Fibroblast of lung (primary cell): ENCODE data around the gene UPK3B. TPM values are rescaled to one million over a fixed set of nuclear protein-coding genes. Genes with fewer than 3 reads are reported as not detected.
"Not testable (repeated sequence)": the region's sequence is repeated elsewhere in the genome, so short reads cannot be mapped to it uniquely, and the experiment has no call there.

Experiments used
- DNase-seq, 2 donors: peaks; one replicate each; pipeline versions ENCODE4 v3.0.0 to v3.0.0-alpha.2; 2010; ENCODE audit warnings: low read depth in 2 of 2
- H2AFZ ChIP-seq: 2 replicates; pipeline ENCODE4 v1.5.1; 2012; ENCODE audit warnings: low read length, control low read depth, inconsistent platforms
- H3K27ac ChIP-seq: 2 replicates; pipeline ENCODE4 v1.5.1; 2011; ENCODE audit warnings: low read length, control low read depth; ENCODE audit not compliant: insufficient read depth
- H3K27me3 ChIP-seq: 2 replicates; pipeline ENCODE4 v1.5.1; 2011; ENCODE audit warnings: mild to moderate bottlenecking, low read length; ENCODE audit not compliant: control insufficient read depth, insufficient read depth
- H3K36me3 ChIP-seq: 2 replicates; pipeline ENCODE4 v1.5.1; 2011; ENCODE audit warnings: low read length; ENCODE audit not compliant: control insufficient read depth, insufficient read depth
- H3K4me1 ChIP-seq: 2 replicates; pipeline ENCODE4 v1.5.1; 2011; ENCODE audit warnings: low read length; ENCODE audit not compliant: control insufficient read depth, insufficient read depth; ENCODE audit errors: extremely low read depth
- H3K4me2 ChIP-seq: 2 replicates; pipeline ENCODE4 v1.5.1; 2011; ENCODE audit warnings: low read length, control low read depth; ENCODE audit not compliant: insufficient read depth; ENCODE audit errors: extremely low read depth
- H3K4me3 ChIP-seq, 4 experiments: fragments of 200-600 bp in 1 of 4; sonication (generic) in 1 of 4; replicated peaks in 1 of 4; 2 replicates each; pipeline ENCODE4 v1.5.1; 2011 to 2016; ENCODE audit warnings: low read length in 4 of 4, low read depth in 3 of 4, mild to moderate bottlenecking in 3 of 4, control low read depth in 2 of 4, inconsistent platforms in 1 of 4, mixed read lengths in 1 of 4; ENCODE audit not compliant: insufficient read depth in 1 of 4; ENCODE audit errors: control extremely low read depth in 1 of 4
- H3K79me2 ChIP-seq: 2 replicates; pipeline ENCODE4 v1.5.1; 2012; ENCODE audit warnings: mild to moderate bottlenecking, low read length, inconsistent platforms; ENCODE audit not compliant: control insufficient read depth, insufficient read depth
- H3K9ac ChIP-seq: 2 replicates; pipeline ENCODE4 v1.5.1; 2011; ENCODE audit warnings: mild to moderate bottlenecking, low read length, control low read depth; ENCODE audit not compliant: insufficient read depth
- H3K9me3 ChIP-seq: 2 replicates; pipeline ENCODE4 v1.5.1; 2012; ENCODE audit warnings: low read depth, low read length; ENCODE audit not compliant: control insufficient read depth, insufficient read depth
- H4K20me1 ChIP-seq: 2 replicates; pipeline ENCODE4 v1.5.1; 2011; ENCODE audit warnings: low read length; ENCODE audit not compliant: control insufficient read depth, insufficient read depth; ENCODE audit errors: extremely low read depth
- polyA plus RNA-seq, 2 donors: library from polyadenylated mRNA; depleted of rRNA in 1 of 2; stranded (reverse) in 1 of 2; unstranded in 1 of 2; fragments of >200 nt; gene quantifications; 2 replicates each; pipeline ENCODE4 v1.2.1, GENCODE V29; 2011 to 2012; ENCODE audit warnings: missing spikeins in 1 of 2
- total RNA-seq: library from RNA; depleted of rRNA; stranded (reverse); fragments of >200 nt; gene quantifications from 2 replicates; pipeline ENCODE4 v1.2.1, GENCODE V29; 2014

UPK3B gene
- total and polyA plus RNA-seq, 2 donors (not counting 1 experiment from before 2014, with no cell fraction given) = 0.50 TPM; not detected in 1

DNA sequence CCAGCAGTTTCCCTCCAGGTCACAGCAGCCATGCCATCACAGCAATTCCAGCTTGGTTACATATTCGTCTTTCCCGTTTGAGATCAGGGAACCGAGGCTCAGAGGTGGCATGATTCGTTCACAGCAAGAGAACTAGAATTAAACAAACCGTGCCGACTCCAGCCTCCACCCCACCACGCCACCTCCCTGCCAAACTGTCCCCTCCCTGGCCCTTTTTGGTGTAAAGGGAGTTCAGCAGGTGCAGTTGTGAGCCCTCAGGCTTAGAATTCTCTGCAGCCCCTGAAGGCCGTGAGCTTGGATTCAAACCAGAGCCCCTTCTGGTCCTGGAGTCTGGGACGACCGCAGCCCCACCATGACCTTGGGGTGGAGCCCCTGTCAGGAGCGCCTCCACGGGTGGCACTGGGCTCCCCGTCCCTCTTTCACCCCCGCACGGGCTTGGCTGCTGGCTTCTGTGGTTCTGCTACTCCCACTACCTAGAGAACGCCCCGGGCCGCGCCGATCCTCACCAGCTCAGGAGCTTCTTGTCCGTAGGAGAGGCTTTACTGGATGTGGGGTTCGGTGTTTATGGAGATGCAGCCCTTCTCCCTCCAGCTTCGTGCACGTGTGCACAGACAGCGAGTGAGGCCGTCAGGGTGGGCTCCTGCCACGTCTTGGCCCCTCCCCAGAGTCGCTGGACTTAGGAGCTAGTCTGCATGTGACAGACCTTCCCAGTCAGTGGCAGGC, 11.0 kb upstream of the UPK3B start:
- H3K27ac ChIP-seq, H3K9ac ChIP-seq, H3K36me3 ChIP-seq, DNase-seq, H3K79me2 ChIP-seq, H4K20me1 ChIP-seq, H2AFZ ChIP-seq, H3K27me3 ChIP-seq, H3K9me3 ChIP-seq, H3K4me2 ChIP-seq, H3K4me1 ChIP-seq, H3K4me3 ChIP-seq: not testable (repeated sequence)

DNA sequence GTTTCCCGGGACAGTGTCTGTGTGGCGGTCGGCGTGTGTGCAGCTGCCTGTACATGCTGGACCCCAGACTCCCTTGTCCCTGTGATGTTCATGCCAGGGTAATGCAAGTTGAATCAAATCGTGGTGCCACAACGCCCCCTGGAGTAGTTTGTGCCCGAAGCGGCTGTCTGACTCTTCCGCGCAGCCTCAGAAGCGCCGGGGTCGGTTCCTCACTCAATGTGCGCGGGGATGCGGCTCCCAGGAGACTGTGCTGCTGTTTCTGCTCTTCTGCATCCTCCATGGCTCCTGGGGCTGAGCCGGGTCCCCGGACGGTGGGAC, 10.5 kb upstream of the UPK3B start:
- H3K27ac ChIP-seq, H3K79me2 ChIP-seq, H3K9me3 ChIP-seq, H3K9ac ChIP-seq, H3K27me3 ChIP-seq, DNase-seq, H3K36me3 ChIP-seq, H3K4me2 ChIP-seq, H2AFZ ChIP-seq, H4K20me1 ChIP-seq, H3K4me1 ChIP-seq, H3K4me3 ChIP-seq: not testable (repeated sequence)

DNA sequence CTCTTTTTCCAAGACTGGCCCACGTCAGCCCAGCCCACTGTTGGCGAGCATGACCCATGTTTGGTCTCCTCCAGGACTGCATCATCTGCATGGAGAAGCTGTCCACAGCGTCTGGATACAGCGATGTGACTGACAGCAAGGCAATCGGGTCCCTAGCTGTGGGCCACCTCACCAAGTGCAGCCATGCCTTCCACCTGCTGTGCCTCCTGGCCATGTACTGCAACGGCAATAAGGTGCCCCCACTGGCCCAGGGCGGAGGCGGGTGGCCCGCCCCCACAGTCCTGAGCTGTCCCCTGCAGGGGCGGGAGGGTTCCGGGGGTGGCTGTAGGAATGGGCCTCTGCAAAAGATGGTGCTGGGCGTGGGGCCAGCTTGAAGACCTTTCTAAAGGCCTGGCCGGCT, 8.1 kb upstream of the UPK3B start:
- not testable (repeated sequence) for H3K36me3 ChIP-seq, H3K27ac ChIP-seq, H3K4me1 ChIP-seq, H3K9ac ChIP-seq, H3K79me2 ChIP-seq, H2AFZ ChIP-seq, H3K27me3 ChIP-seq, H4K20me1 ChIP-seq, H3K4me3 ChIP-seq, DNase-seq, H3K4me2 ChIP-seq, H3K9me3 ChIP-seq

DNA sequence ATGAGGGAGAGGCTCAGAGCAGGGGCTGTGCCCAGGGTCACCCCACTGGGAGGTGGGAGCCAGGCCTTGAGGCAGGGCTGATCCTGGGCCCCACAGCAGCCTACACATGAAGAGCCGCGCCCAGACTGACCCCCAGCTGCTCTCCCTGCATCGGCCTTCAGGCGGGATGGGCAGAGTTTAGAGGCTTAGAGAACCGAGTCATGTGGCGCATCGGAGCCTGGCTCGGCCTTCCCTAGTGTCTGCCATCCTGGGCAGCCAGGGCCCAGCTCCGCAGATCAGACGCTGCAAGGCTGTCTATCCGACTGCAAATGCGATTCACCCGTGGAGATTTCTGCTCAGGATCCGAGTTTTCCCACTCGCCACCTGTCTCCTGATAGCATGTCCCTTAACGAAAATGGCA, 7.5 kb upstream of the UPK3B start:
- H3K4me2 ChIP-seq, H4K20me1 ChIP-seq, DNase-seq, H3K27ac ChIP-seq, H3K4me3 ChIP-seq, H3K27me3 ChIP-seq, H3K36me3 ChIP-seq, H3K9me3 ChIP-seq, H3K9ac ChIP-seq, H2AFZ ChIP-seq, H3K4me1 ChIP-seq, H3K79me2 ChIP-seq: not testable (repeated sequence)

DNA sequence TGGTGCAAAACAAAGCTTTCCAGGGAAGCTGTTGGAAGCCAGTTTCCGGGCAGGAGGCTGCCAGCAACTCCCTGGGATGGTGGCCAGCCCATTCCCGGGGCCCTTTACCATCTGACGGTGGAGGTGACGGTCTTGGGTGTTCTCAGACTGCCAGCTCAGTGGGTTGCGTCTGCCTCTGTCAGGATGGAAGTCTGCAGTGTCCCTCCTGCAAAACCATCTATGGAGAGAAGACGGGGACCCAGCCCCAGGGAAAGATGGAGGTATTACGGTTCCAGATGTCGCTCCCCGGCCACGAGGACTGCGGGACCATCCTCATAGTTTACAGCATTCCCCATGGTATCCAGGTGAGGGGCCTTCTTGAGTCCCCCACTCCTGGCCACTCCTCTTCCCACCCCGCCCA, 7.1 kb upstream of the UPK3B start:
- not testable (repeated sequence) for H3K27me3 ChIP-seq, H3K79me2 ChIP-seq, H3K4me3 ChIP-seq, H4K20me1 ChIP-seq, H3K9ac ChIP-seq, H2AFZ ChIP-seq, H3K36me3 ChIP-seq, H3K4me2 ChIP-seq, H3K4me1 ChIP-seq, DNase-seq, H3K9me3 ChIP-seq, H3K27ac ChIP-seq

DNA sequence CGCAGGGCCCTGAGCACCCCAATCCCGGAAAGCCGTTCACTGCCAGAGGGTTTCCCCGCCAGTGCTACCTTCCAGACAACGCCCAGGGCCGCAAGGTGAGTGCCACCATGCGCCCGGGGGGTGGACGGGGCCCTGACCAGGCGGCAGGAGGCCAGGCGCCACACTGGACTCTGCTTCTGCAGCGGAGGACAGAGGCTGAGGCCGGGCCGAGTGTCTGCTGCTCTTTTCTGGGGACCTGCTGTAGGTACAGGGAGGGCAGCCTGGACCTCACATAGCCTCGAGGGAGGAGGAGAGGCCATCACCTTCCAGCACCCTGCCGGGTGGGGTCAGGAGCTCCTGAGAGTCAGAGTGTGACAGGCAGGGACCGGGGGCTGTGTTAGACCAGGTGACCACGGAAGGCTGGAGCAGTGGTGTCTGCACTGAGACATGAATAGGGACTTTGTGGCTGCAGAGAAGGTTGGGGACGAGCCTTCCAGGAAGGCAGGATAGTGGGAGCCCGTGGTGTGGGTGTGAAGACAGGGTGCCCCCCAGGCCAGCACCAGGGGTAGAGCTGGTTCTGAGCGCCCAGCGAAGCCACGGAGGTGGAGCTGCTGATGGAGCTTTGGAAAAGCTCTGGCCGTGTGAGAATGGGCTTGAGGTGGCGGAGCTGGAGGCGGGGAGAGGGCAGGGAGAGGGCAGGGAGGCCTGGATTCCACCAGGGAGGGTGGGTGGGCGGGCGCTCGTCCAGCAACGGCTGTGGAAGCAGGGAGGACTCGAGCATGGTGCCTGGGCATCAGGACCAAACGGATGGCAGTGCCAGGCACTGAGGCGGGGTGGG, 5.8 kb upstream of the UPK3B start:
- not testable (repeated sequence) for H3K27ac ChIP-seq, H3K4me2 ChIP-seq, H3K27me3 ChIP-seq, DNase-seq, H3K36me3 ChIP-seq, H3K9me3 ChIP-seq, H3K79me2 ChIP-seq, H2AFZ ChIP-seq, H4K20me1 ChIP-seq, H3K4me1 ChIP-seq, H3K9ac ChIP-seq, H3K4me3 ChIP-seq
